NT2/D1 (cell line): Measurements from ENCODE around the gene STXBP1.

ENCODE experiments used
- SUZ12 ChIP-seq: IDR thresholded peaks from 2 replicates; pipeline ENCODE4 v1.6.1; 2011; ENCODE audit not compliant: insufficient read length, insufficient read depth; ENCODE audit errors: extremely low read depth
- YY1 ChIP-seq: IDR thresholded peaks from 2 replicates; pipeline ENCODE4 v1.6.1; 2011; ENCODE audit not compliant: insufficient read length, insufficient read depth

DNA sequence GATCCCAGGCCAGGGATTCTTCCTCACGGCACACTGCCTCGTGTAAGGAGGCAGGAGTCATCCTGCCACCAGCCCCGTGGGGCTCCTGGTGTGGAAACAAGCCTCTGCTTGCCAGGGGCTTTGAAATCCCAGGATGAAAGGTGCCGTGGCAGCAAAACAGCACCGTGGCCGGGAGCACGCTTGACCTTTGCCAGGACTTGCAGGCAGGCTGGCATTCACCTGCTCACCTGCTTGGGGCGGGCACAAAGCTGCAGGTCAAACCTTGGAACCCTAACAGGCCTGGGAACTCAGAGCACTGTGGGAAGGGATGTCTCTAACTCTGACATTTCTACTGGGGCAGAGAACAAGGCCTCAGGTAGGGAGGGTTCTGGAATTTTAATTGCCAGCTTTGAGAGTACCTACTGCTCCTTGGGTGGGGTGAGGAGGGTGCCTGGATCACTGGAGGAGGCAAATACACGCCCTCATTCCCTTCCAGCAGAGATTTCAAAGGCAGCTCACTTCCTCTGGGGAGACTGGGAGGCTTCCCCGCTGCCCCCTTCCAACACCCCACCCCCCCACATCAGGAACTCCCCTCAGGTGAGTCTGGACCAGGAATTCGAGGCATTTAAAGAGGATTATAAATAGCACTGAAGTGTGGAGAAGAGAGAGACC lies 45.6 kb upstream of the STXBP1 start:
- TF ChIP-seq YY1, result no peak
- no peak for TF ChIP-seq SUZ12
